ENCODE results near the gene CEND1.

CEND1 gene

DNA sequence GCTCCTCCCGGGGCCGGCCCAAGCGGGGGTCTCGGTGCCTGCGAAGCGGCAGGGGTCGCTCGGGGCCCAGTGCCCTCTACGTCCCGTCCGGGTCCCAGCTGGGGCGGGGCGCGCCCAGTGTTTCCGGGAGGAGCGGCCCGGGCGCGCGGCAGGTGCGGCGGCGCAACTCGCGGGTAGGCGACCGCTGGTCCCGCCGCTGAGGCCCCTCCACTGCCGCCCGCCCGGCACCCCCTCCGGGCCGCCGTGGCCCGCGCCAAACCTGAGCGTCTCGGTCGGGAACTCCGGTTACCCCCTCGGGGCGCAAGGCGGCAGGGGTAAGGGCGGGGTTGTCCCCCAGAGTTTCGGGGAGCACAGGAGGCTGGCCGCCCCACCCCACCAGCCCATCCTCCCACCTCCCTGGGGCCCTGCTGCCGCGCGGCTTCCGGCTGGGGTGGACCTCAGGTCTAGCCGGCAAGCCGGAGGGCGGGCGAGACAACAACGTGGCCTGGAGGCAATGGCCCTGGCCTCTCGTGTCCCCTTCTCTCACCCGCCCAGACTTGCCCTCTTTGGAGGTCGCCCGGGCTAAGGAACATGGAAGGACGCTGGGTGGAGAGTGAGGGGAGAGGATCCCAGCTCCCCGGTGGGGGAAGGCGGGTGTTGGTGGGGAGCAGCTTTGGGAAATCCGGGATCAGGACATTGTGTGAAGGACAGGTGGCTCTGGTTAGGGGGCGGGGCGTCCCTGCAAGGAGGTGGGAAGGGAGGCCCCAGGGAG, 37.4 kb upstream of the CEND1 start:
- peak; percentile 63 for DNase-seq (ENCODE audit: low spot score)

DNA sequence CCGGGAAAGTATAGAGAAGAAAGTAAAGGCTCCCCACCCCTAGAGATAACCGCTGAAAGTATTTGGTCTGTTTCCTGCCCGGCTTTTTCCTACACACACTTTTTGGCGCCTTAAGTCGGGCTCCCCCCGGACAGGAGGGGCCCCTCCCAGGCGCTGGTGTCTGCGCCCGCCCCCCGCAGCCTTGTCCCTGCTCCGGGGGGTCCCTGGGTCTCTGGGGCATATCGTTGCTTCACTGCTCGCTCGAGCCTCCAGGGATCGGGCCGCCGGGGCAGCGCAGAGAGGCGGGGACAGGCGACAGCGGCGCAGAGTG, 36.9 kb upstream of the CEND1 start:
- DNase-seq (ENCODE audit: low spot score): no peak

DNA sequence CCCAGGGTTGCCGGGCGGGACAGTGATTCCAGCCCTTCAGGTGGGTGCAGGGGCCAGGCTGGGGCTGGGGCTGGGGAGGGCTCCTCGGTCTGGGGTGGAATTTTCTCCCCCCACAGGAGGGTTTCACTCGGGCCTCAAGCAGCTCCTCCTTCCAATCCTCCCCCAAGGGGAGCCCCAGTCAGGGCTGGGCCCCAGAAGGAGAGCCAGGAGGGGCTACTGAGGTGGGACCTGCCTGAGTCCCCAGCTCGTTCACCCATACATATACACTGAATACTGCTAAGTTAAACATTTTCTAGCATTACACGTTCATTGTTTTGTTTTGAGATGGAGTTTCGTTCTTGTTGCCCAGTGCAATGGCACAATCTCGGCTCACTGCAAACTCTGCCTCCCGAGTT, 36.3 kb upstream of the CEND1 start:
- DNase-seq (ENCODE audit: low spot score): no peak

DNA sequence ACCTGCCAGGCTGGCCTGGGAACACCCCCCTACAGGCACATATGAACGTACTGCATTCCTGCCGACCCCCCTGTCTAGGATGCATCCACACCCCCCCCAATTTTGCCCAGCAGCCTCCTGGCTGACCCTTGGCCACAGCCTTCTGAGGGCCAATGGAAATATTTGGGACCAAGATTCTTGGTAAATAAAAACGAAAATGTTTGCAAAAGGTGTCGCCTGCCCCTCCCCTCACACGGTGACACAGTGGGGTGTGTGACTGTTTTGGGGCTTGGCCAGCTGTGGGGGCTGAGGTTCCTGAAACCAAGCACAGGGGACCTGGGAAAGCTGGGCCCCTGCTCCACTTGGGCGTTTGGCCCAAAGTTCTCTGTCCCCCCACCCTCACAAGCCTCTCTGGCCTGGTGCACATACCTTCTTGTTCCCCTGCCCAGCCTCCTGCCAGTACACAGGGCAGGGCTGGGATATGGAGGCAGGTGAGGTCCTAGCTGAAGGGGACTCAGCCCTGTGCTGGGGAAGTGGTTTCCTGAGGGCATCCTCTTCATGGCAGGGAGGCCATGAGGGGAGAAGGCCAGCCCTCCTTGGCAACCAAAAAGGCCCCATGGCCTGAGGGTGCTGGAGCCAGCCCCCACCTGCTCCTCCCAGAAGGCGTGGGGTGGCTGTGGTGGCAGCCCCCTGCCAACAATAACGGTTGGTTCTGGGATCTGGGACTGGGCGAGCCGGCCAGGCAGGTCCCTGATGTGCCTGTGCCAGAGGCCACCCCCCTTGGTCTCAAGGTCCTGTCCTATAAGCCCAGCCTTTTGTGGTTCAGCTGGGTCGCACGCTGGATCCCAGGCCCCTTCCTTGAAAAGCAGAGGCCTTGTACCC, 35.7 kb upstream of the CEND1 start:
- DNase-seq (ENCODE audit: low spot score): peak; percentile 52

DNA sequence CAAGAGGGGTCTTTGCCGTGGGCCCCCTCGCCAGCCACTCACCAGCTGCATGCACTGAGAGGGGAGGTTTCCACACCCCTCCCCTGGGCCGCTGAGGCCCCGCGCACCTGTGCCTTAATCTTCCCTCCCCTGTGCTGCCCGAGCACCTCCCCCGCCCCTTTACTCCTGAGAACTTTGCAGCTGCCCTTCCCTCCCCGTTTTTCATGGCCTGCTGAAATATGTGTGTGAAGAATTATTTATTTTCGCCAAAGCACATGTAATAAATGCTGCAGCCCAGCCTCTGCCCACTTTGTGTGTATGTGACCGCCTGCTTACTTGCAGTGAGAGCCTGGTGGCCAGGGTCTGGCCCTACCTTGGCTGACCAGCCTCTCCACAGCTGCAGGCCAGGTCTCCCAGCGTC, 35.1 kb upstream of the CEND1 start:
- DNase-seq (ENCODE audit: low spot score): no peak

DNA sequence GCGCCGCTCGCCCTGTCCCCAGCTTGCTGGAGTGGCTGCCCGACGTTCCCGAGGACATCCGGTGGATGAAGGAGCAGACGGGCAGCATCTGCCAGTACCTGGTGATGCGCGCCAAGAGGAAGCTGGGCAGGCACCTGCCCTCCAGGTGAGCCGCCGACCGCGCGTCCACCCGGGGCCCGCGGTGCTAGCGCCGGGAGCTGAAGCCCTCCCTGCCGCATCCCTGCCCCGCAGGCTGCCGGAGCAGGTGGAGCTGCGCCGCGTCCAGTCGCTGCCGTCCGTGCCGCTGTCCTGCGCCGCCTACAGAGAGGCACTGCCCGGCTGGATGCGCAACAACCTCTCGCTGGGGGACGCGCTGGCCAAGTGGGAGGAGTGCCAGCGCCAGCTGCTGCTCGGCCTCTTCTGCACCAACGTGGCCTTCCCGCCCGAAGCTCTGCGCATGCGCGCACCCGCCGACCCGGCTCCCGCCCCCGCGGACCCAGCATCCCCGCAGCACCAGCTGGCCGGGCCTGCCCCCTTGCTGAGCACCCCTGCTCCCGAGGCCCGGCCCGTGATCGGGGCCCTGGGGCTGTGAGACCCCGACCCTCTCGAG, 34.5 kb upstream of the CEND1 start:
- DNase-seq (ENCODE audit: low spot score): no peak

DNA sequence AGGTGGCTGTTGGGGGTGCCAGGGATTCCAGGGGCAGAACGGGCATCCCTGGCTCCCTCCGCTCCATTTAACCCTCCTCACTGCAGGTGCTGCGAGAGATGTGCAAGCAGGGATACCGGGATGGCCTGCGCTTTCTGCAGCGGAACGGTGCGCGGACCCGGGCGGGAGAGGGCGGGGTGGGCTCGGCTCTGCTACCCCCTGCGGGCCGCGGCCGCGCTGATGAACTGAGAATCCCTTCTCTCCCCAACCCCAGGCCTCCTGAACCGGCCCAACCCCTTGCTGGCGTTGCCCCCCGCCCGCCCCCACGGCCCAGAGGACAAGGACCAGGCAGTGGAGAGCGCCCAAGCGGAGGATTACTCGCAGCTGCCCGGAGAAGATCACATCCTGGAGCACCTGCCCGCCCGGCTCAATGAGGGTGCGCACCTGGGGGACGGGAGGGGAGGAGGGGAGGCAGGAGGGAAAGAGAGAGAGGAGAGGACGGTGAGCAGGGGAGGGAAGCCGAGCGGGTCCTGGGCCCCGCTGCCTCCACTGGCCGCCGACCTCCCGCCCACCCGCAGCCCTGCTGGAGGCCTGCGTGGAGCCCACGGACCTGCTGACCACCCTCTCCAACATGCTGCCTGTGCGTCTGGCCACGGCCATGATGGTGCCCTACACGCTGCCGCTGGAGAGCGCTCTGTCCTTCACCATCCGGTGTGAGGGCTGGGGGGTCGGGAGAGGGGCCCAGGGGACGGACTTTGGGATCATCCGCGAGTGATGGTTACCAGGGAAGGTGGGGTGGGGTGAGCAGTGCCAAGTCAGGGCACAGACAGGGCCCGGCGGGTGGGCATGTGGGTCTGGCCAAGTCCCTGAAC, 33.8 kb upstream of the CEND1 start:
- no peak for DNase-seq (ENCODE audit: low spot score)

DNA sequence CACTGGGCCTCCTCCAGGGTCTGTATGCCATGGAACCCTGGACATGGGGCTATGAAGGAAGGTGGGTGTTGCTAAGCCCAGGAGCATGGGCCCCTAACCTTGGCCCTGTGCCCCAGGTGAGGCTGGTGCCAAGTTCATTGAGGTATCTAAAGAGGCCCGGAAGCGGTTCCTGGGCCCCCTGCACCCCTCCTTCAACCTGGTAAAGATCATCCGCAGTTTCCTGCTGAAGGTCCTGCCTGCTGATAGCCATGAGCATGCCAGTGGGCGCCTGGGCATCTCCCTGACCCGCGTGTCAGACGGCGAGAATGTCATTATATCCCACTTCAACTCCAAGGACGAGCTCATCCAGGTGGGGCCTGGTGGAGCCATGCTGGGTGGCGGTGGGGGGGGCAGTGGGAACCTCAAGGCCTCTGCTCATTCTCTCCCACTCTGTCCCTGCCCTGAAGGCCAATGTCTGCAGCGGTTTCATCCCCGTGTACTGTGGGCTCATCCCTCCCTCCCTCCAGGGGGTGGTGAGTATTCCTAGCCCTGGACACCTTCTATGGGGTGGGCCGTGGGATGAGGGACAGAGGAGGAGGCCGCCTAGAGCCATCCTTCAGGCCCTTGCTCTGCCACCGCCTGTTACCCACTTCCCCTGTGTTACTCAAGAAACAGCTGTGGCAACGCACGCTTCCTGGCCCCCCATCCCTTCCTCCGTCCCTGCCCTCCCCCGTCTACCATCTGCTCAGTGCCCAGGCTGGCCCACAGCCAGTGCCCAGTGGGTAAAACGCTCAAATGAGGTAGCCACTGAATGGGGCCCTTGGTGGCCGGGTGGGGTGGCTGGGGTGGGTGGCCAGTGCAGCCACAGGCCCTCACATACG, 31.9 kb upstream of the CEND1 start:
- no peak for DNase-seq (ENCODE audit: low spot score)

DNA sequence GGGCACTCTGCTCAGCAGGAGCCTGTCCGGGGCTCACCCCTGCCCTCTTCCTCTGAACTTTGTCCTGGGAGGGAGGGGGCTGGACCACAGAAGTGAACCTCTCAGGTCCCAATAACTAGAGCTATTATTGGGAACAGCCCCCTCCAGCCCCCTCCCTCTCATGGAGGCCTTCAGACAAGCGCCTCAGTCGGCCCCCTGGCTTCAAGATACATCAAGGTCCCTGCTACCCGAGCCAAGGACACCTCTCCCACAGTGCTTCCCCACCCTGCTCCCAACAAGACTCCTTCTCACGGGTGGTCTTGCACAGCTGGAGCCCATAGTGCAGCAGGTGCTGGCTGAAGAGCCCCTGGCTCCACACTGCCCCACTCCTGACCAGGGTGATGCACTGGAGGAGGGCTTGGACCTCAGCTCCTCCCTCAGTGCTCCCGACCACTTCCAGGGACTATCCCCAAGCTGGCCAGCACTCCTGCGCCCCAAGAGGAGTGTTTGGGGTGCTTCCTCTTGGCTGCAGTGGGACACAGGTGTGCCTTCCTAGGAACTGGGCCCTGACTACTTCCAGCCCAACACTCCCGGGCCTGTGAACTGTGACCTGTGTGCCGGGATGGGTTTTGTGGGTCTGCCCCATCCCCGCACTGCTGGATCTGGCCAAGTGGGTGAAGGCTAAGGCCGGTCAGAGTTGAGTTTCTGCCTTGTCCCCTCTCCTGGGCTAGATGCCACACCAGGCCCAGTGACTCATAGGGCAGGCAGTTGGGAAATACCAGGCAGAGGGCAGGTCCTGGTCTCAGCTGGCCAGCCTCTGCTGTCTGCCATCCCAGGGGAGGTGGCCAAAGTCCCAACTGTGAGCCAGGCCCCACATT, 31.0 kb upstream of the CEND1 start:
- peak; percentile 71 for DNase-seq (ENCODE audit: low spot score)

DNA sequence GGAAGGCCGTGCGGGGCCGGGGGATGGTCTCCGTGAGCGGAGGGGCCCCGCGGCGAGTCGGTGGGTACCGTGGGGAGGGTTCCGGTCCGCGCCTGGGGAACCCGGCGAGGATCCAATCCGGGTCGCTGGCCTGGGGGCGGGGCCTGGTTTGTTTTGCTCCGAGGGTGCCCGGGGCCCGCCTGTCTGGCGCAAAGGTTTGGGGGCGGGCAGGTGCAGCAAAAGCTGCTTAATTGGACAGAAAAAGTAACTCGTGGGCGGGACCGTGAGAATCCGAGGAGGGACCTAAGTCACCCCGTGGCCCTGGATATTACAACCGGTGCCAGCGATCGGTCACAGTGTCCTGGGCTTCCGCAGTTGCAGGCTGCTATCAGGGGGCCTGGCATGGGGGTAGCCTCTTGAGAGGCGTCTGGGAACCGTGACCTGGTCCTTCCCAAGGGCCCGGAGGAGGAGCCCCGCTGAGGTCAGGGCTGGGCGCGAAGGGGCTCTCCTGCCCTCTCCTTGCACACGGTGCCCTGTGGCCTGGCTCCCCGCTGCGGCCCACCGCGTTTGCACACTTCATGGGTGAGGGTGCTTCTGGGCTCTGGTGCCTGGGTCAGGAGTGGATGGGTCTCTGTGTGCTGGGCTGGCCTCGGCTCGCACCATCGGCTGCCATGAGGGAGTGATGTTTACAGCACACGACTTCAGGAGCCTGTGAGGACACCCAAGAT, 30.2 kb upstream of the CEND1 start:
- peak; percentile 87 for DNase-seq (ENCODE audit: low spot score)

DNA sequence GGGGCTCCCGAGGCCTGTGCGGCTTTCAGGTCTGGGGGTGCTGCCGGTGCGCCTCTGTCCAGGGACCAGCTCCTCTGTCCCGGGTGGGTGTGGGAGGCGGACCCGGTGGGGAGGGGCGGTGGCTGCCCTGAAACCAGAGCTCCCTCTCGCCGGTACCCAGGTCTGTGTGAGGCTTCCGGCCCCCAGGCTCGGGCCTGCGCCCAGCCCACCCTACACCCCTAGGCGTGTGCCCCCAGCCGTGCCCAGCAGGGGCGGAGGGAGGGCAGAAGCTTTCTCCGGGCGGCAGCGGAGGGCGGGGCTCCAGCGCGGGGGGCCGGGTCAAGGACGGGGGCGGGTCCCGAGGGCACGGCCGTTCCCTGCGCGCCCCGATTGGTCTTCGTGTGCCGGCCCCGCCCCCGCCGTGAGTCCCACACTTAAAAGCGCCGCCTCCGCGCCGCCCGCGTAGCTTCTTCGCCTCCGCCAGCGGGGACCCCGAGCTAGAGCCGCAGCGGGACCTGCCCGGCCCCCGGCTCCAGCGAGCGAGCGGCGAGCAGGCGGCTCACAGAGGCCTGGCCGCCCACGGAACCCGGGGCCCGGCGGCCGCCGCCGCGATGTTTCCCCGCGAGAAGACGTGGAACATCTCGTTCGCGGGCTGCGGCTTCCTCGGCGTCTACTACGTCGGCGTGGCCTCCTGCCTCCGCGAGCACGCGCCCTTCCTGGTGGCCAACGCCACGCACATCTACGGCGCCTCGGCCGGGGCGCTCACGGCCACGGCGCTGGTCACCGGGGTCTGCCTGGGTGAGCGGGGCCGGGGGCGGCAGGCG, 29.4 kb upstream of the CEND1 start:
- DNase-seq (ENCODE audit: low spot score): peak; percentile 95

DNA sequence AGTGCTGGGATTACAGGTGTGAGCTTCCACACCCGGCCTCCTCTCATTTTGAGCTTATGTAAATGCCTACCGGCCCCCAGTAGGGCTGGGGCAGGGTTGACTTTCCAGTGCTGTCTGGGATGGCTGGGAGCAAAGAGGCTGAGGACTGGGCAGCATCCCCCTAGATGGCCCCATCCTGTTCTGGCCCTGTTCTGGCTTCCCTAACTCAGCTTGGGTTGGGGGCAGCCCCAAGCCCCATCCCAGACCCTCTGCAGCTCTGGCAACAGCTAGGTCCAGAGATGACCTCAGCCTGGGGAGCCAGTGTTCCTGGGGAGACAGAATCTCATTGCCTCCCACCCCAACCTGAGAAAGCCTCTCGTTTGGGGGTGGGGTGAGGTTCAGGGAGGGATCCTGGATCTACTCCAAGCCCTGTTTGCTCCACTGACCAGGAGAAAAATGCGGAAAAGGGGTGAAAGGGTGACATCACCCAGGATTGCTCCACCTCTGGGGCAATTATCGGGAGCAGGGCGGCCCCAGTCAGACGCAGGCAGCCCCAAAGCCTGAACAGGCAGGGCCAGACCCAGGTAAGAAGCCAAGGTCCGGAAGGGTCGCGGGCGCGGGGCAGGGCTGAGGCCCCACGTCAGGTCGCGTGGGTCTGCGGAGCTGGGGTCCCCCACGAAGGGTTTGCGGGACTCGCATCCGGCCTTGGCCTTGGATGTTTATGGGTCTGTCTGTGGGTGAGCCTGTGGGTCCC, 28.7 kb upstream of the CEND1 start, which contains the start of gene PNPLA2:
Gene PNPLA2 (plus strand): TSS at position 519 of the 733 bp plus-strand sequence. CDS start 805 bp downstream, outside the sequence.
- no peak for DNase-seq (ENCODE audit: low spot score)

DNA sequence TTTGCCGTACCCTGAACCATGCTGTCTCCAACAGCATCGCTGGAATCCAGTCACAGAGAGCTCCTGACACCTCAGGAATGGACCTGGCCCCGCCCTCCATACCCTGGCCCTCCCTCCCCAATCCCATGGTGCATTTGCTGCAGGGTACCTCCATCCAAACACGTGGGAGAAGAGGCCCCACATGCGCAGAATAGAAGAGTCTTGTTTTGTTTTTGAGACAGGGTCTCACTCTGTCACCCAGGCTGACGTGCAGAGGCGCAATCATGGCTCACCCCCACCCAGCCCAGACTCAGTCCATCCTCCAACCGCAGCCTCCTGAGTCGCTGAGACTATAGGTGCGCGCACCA, 26.5 kb upstream of the CEND1 start:
- no peak for DNase-seq (ENCODE audit: low spot score)

DNA sequence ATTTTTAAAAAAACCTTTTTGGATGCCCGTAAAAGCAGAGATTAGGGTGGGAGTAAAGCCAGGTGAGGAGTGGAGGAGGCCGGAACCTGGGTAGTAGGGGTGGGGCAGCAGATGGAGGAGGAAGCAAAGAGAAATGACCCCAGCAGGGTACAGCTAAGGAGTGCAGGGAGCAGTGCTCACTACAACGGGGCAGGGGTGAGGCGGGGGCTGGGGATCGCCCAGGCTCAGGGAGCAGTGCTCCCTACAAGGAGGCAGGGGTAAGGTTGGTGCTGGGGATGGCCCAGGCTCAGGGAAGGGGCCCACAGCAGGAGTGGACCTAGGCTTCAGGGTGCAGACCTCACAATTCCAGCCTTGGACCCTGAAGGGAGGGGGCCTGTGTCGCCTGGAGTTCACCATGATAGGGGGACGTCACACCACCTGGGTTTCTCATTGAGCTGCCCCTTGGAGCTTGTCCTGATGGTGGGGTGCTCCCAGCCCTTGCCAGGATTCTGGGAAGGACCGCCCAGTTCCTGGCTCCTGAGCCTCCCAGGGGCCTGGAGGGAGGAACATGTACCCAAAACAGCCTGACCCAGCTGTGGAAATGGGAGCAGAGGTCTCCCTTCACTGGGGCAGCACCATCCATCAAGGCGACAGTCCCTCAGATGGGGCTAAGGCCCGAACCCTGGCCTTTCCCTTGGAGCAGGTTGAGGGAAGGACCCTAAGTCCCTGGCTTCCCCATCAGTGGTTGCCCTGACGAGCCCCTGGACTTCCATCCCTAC, 26.0 kb upstream of the CEND1 start:
- no peak for DNase-seq (ENCODE audit: low spot score)

DNA sequence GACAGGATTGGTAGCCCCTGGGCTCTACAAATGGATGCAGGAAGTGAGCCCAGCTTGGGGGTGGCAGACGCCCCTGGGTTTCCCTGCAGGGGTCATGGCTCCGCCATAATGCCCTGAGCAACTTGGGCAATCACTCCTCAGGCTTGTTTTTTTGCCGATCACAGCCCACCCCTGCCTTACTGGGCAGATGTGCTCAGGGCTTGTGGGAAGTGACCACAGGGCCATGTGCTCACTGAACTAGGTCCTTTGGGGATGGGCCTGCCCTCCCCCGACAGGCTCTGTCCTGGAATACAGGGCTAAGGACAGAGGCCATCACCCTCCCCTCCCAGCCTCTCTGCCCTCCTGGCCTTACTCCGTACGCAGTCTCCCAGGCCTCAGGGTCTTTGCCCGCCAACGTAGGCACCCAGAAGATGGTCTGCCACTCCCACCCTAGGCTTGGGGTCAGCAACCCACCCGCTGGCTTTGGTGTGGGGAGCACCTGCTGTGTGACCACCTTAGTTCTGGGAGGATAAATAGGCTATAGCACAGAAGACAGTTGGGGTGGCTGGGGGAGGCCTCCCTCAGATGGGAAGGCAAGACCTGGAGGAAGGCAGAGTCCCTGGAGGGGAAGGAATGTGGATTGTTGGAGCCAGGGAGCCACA, 23.7 kb upstream of the CEND1 start:
- no peak for DNase-seq (ENCODE audit: low spot score)

DNA sequence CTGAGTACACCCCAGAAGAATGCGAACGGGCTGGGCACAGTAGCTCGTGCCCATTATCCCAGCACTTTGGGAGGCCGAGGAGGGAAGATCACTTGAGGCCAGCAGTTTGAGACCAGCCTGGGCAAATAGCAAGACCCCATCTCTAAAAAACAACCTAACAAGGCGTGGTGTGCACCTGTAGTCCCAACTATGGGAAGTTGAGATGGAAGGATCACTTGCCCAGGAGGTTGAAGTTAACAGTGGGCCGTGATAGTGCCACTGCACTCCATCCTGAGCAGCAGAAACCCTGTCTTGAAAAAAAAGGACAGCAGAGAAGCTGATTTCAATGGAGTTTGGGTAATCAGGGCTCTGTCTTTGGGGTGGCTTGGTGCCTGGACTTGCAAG, 23.2 kb upstream of the CEND1 start:
- no peak for DNase-seq (ENCODE audit: low spot score)

DNA sequence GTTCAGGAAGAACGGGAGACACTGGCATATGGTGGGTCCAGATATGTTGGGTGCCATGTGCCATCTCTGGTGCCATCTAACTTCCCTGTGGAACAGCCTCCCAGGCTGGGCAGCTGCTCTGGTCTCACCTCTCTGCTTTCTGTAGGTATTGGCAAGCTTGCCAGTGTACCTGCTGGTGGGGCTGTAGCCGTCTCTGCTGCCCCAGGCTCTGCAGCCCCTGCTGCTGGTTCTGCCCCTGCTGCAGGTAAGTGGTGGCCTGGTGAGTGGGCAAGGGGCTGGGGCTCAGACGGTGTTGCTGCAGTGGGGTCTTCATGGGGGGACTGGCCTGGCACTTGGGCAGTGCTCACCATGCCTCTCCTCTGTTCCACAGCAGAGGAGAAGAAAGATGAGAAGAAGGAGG, 22.5 kb upstream of the CEND1 start:
- DNase-seq (ENCODE audit: low spot score): no peak

Measured in LoVo (cell line).